PC-9 (cell line): ENCODE data around the gene PPP2R5E. TPM values are rescaled to one million over a fixed set of nuclear protein-coding genes. Genes with fewer than 3 reads are reported as not detected.

ENCODE experiments used
- BruUV-seq: library from RNA; stranded (reverse); fragments of 400-500 nt; replicated peaks from 2 replicates; lab custom pipeline; 2021; lab: Mats Ljungman, UMichigan
- CTCF ChIA-PET: fragments of 300-600 bp; sonication (Branson Sonifier 250); formaldehyde crosslinking; loops from one replicate; lab custom pipeline; 2022; ENCODE audit warnings: antibody characterized with exemption; lab: Charles Lee
- POLR2A ChIA-PET: fragments of 300-600 bp; sonication (Branson Sonifier 250); formaldehyde crosslinking; loops from one replicate; lab custom pipeline; 2022; ENCODE audit warnings: antibody characterized with exemption; ENCODE audit not compliant: unreplicated experiment; lab: Charles Lee
- DNase-seq, 2 experiments: peaks; one replicate each; pipeline versions ENCODE4 v3.0.0 to v3.0.0-alpha.2; 2015 to 2022; ENCODE audit warnings: mixed read lengths in 1 of 2
- H2AFZ ChIP-seq: fragments of 200-600 bp; sonication (generic); 2 replicates; pipeline ENCODE4 v1.8.1; 2017; ENCODE audit warnings: antibody characterized with exemption
- H3F3A ChIP-seq: fragments of 200-600 bp; sonication (generic); 2 replicates; pipeline ENCODE4 v1.8.1; 2017; ENCODE audit warnings: antibody characterized with exemption, mild to moderate bottlenecking, low read depth; ENCODE audit not compliant: insufficient read depth
- H3K27ac ChIP-seq: fragments of 200-600 bp; sonication (generic); 2 replicates; pipeline ENCODE4 v1.6.1; 2016; ENCODE audit warnings: mixed run types
- H3K27me3 ChIP-seq: fragments of 200-600 bp; sonication (generic); 2 replicates; pipeline ENCODE4 v1.6.1; 2016; ENCODE audit warnings: low read depth, mixed run types; ENCODE audit not compliant: insufficient read depth
- H3K36me3 ChIP-seq: fragments of 200-600 bp; sonication (generic); 2 replicates; pipeline ENCODE4 v1.6.1; 2016; ENCODE audit warnings: low read depth, mixed run types
- H3K4me1 ChIP-seq: fragments of 200-600 bp; sonication (generic); replicated peaks from 2 replicates; pipeline ENCODE4 v1.6.1; 2016; ENCODE audit warnings: mixed run types; ENCODE audit not compliant: insufficient read depth
- H3K4me2 ChIP-seq: fragments of 200-600 bp; sonication (generic); 2 replicates; pipeline ENCODE4 v1.6.1; 2017; ENCODE audit warnings: mixed run types
- H3K4me3 ChIP-seq: fragments of 200-600 bp; sonication (generic); 2 replicates; pipeline ENCODE4 v1.6.1; 2016; ENCODE audit warnings: mixed run types
- H3K79me2 ChIP-seq: fragments of 200-600 bp; sonication (generic); 2 replicates; pipeline ENCODE4 v1.6.1; 2017; ENCODE audit warnings: low read depth, mixed run types
- H3K9me2 ChIP-seq: fragments of 200-600 bp; sonication (generic); 2 replicates; pipeline ENCODE4 v1.8.1; 2017; ENCODE audit warnings: mild to moderate bottlenecking; ENCODE audit not compliant: insufficient read depth
- H3K9me3 ChIP-seq: fragments of 200-600 bp; sonication (generic); 2 replicates; pipeline ENCODE4 v1.8.1; 2016; ENCODE audit warnings: low read depth; ENCODE audit not compliant: insufficient read depth
- H4K20me1 ChIP-seq: fragments of 200-600 bp; sonication (generic); 2 replicates; pipeline ENCODE4 v1.8.1; 2017; ENCODE audit not compliant: insufficient read depth
- EZH2 ChIP-seq: fragments of 200-600 bp; sonication (generic); IDR thresholded peaks from 2 replicates; pipeline ENCODE4 v1.8.0; 2017; ENCODE audit warnings: antibody characterized with exemption, low read depth
- intact Hi-C: fragments of 100-400 bp; cut with micrococcal nuclease; formaldehyde crosslinking; loops from one replicate; pipeline ENCODE4 v1.10.0; 2022; ENCODE audit not compliant: unreplicated experiment
- total RNA-seq: library from RNA; stranded (reverse); gene quantifications from 2 replicates; pipeline ENCODE4 v1.2.3, GENCODE V29; 2021
- TF ChIP-seq, protein P1 (sequence below): fragments of 200-600 bp; sonication (generic); conservative IDR thresholded peaks from 2 replicates; pipeline ENCODE4 v1.6.1; 2017; ENCODE audit warnings: mixed run types, antibody characterized with exemption, mild to moderate bottlenecking, moderate library complexity

The PPP2R5E gene
- total RNA-seq, 1 experiment from 2014 or later = 66.4 TPM

DNA sequence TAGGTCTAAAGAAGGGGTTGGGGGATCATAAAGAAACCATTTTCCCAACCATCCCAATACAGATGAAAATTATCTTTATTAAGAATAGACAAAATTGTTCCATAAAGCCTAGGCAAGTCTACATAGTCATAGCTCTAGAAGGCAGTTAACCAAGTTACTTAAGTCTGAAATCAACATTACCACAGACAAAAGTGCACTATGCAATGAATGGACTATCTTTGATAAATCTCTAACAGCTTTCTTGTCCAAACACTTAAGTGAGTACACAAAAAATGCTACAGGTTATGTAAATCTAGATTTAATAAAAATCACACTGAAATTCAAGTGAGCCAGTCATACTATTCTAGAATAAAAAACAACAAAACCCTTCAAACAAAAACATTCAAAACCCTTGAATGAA, 137.5 kb downstream of the PPP2R5E start:
- H3K9me3 ChIP-seq = no peaks in the 10 kb centered on the region; the same call in 1 of the 2 replicates
- ChIA-PET POLR2A (no interaction called here), CTCF (no interaction called here)
- H3K27me3 ChIP-seq = no peaks in the 10 kb centered on the region
- BruUV-seq = no TSS peak
- H3K36me3 ChIP-seq = no peaks in the 10 kb centered on the region
- H3K4me1 ChIP-seq = no peaks in the 10 kb centered on the region
- H4K20me1 ChIP-seq = no peaks in the 10 kb centered on the region; the same call in 1 of the 2 replicates
- no peaks in the 10 kb centered on the region for H3F3A ChIP-seq
- no peak overlapping the region for H3K4me2 ChIP-seq
- no peak overlapping the region for H2AFZ ChIP-seq
- TF ChIP-seq, protein P1, sequence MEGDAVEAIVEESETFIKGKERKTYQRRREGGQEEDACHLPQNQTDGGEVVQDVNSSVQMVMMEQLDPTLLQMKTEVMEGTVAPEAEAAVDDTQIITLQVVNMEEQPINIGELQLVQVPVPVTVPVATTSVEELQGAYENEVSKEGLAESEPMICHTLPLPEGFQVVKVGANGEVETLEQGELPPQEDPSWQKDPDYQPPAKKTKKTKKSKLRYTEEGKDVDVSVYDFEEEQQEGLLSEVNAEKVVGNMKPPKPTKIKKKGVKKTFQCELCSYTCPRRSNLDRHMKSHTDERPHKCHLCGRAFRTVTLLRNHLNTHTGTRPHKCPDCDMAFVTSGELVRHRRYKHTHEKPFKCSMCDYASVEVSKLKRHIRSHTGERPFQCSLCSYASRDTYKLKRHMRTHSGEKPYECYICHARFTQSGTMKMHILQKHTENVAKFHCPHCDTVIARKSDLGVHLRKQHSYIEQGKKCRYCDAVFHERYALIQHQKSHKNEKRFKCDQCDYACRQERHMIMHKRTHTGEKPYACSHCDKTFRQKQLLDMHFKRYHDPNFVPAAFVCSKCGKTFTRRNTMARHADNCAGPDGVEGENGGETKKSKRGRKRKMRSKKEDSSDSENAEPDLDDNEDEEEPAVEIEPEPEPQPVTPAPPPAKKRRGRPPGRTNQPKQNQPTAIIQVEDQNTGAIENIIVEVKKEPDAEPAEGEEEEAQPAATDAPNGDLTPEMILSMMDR = no peak
- no peak for TF ChIP-seq EZH2
- intact Hi-C loops = loop anchor here (2.0 kb wide), 1 partner anchor 17 kb away; no protein-coding TSS in a partner anchor
- no peak overlapping the region for H3K4me3 ChIP-seq
- no peaks in the 10 kb centered on the region for H3K9me2 ChIP-seq
- H3K79me2 ChIP-seq = no peaks in the 10 kb centered on the region
- no peak for DNase-seq
- H3K27ac ChIP-seq = no peak overlapping the region

DNA sequence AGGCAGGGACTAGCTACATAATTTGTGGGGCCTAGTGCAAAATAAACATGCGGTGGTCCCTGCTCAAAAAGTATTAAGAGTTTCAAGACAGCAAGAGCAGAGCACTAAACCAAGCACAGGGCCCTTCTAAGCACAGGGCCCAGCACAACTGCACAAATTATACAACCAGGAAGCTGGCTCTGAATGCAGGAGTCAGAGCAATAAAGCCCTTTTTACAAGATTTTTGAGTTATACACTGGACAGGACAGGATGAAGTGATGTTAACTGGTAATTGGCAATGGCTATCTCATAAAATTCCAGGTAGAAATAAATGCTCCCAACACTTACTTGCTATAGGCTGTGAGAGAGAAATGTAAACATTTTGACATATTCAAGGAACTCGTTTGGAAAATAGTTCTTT, 138.3 kb downstream of the PPP2R5E start:
- TF ChIP-seq, protein P1 = no peak
- TF ChIP-seq EZH2 = no peak
- Histone ChIP-seq H3K9me2 (no peaks in the 10 kb centered on the region), H3K4me1 (no peaks in the 10 kb centered on the region), H4K20me1 (no peaks in the 10 kb centered on the region; the same call in 1 of the 2 replicates), H2AFZ (no peak overlapping the region), H3K4me3 (no peak overlapping the region), H3K9me3 (no peaks in the 10 kb centered on the region; the same call in 1 of the 2 replicates), H3F3A (no peaks in the 10 kb centered on the region), H3K27me3 (no peaks in the 10 kb centered on the region), H3K79me2 (no peaks in the 10 kb centered on the region), H3K27ac (no peak overlapping the region), H3K4me2 (no peak overlapping the region), H3K36me3 (no peaks in the 10 kb centered on the region)
- CTCF ChIA-PET = no interaction called here
- intact Hi-C loops = loop anchor here (2.0 kb wide), 1 partner anchor 18 kb away; no protein-coding TSS in a partner anchor
- no TSS peak for BruUV-seq
- POLR2A ChIA-PET = no interaction called here
- DNase-seq = no peak

DNA sequence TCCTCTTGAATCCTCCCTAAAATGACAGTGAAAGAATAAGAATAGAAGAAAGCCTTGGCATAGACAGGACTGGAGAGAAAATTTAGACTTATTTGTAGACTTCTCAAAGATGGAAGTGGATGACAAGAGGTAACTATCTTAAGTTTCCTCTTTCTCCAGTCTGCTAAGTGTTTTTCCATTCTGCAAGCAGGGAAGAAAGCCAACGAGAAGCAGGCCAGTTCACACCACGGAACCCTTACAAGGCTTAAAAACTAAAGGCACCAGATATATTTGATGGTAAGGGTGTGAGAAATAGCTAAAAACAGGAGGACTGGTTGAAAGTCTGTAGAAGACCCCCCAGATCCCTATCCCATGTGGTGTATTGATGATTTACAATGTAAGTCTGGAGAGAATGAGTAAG, 141.5 kb downstream of the PPP2R5E start:
- no peak overlapping the region for H3K4me2 ChIP-seq
- no peaks in the 10 kb centered on the region for H3K36me3 ChIP-seq
- no peaks in the 10 kb centered on the region for H3F3A ChIP-seq
- no peaks in the 10 kb centered on the region for H3K79me2 ChIP-seq
- H3K9me2 ChIP-seq = no peaks in the 10 kb centered on the region
- no peak overlapping the region for H3K4me3 ChIP-seq
- H4K20me1 ChIP-seq = no peaks in the 10 kb centered on the region; the same call in 1 of the 2 replicates
- no peak for TF ChIP-seq EZH2
- TF ChIP-seq, protein P1 = no peak
- no peaks in the 10 kb centered on the region for H3K9me3 ChIP-seq
- no peaks in the 10 kb centered on the region for H3K4me1 ChIP-seq
- CTCF ChIA-PET = no interaction called here
- no peak for DNase-seq
- intact Hi-C loops = no loop called here
- H3K27me3 ChIP-seq = no peaks in the 10 kb centered on the region
- BruUV-seq = no TSS peak
- POLR2A ChIA-PET = no interaction called here
- no peak overlapping the region for H3K27ac ChIP-seq
- H2AFZ ChIP-seq = no peak overlapping the region
